ENCODE measurements around the gene CD79A.

Gene CD79A

GRCh38 chr19:41876847-41877832 lies at the start of gene CD79A:
Gene CD79A (plus strand): TSS chr19:41877279. CDS start chr19:41877305, 26 bp downstream.
- DNase-seq = peak; percentile 63

- DNase-seq = no peak
Measured at GRCh38 chr19:41837981-41838708, 38.9 kb upstream of the CD79A start.

- DNase-seq = no peak
Measured at GRCh38 chr19:41839211-41839610, 37.9 kb upstream of the CD79A start.

GRCh38 chr19:41843371-41843770 lies 33.7 kb upstream of the CD79A start:
- no peak for DNase-seq

- DNase-seq = no peak
Measured at GRCh38 chr19:41844601-41845000, 32.5 kb upstream of the CD79A start, which contains the start of gene LYPD4. Gene LYPD4 (minus strand): TSS chr19:41844683. CDS start chr19:41839285, 5,398 bp downstream.

- no peak for DNase-seq
Measured at GRCh38 chr19:41845001-41845050, 32.3 kb upstream of the CD79A start, which contains the start of gene DMRTC2. Gene DMRTC2 (plus strand): TSS chr19:41845042. CDS start chr19:41847429, 2,387 bp downstream.

GRCh38 chr19:41845051-41845590 lies 32.0 kb upstream of the CD79A start:
- no peak for DNase-seq

GRCh38 chr19:41847351-41848105 lies 29.6 kb upstream of the CD79A start:
- no peak for DNase-seq

GRCh38 chr19:41848666-41849065 lies 28.4 kb upstream of the CD79A start:
- no peak for DNase-seq

- no peak for DNase-seq
Measured at GRCh38 chr19:41849067-41849466, 28.0 kb upstream of the CD79A start.

GRCh38 chr19:41850381-41850780 lies 26.7 kb upstream of the CD79A start:
- DNase-seq = no peak

GRCh38 chr19:41851456-41851855 lies 25.6 kb upstream of the CD79A start:
- DNase-seq = no peak

- DNase-seq = no peak
Measured at GRCh38 chr19:41853344-41853743, 23.7 kb upstream of the CD79A start.

GRCh38 chr19:41853768-41854167 lies 23.3 kb upstream of the CD79A start:
- DNase-seq = no peak

GRCh38 chr19:41859213-41859617 lies 17.9 kb upstream of the CD79A start:
- no peak for DNase-seq

- DNase-seq = peak; percentile 98
Measured at GRCh38 chr19:41859618-41860418, 17.3 kb upstream of the CD79A start, which contains the start of gene RPS19. Gene RPS19 (plus strand): TSS chr19:41860255. CDS start chr19:41860775, 520 bp downstream.

GRCh38 chr19:41860419-41861115 lies 16.5 kb upstream of the CD79A start:
- no peak for DNase-seq

- DNase-seq = no peak
Measured at GRCh38 chr19:41861116-41861768, 15.8 kb upstream of the CD79A start.

- no peak for DNase-seq
Measured at GRCh38 chr19:41861846-41862245, 15.2 kb upstream of the CD79A start.

GRCh38 chr19:41862445-41862986 lies 14.6 kb upstream of the CD79A start:
- DNase-seq = no peak

Measured in NCI-H1436 (cell line).